ENCODE data around the gene SYNPO.

The SYNPO gene

GRCh38 chr5:150603491-150603890 is 37.0 kb upstream of the SYNPO start:
- H3K4me1 ChIP-seq (ENCODE audit: control insufficient read depth in 1 of 2, insufficient read depth in 1 of 2, low read depth in 1 of 2, low read length in 1 of 2), result no peaks in the 10 kb centered on the region
- H3K9me3 ChIP-seq, result no peaks in the 10 kb centered on the region
- no peak overlapping the region for H3K27ac ChIP-seq
- no peak overlapping the region for H3K4me3 ChIP-seq (ENCODE audit: low read depth in 1 of 2, low read length in 1 of 2)
- H3K36me3 ChIP-seq, result no peaks in the 10 kb centered on the region
- no peak for TF ChIP-seq CTCF (IDR thresholded peaks at IDR 0.05)
- no peaks in the 10 kb centered on the region for H3K27me3 ChIP-seq

GRCh38 chr5:150604010-150604409 is 36.5 kb upstream of the SYNPO start:
- Histone ChIP-seq H3K27ac (no peak overlapping the region), H3K27me3 (no peaks in the 10 kb centered on the region), H3K36me3 (no peaks in the 10 kb centered on the region), H3K4me1 (ENCODE audit: control insufficient read depth in 1 of 2, insufficient read depth in 1 of 2, low read depth in 1 of 2, low read length in 1 of 2) (no peaks in the 10 kb centered on the region), H3K4me3 (ENCODE audit: low read depth in 1 of 2, low read length in 1 of 2) (no peak overlapping the region), H3K9me3 (no peaks in the 10 kb centered on the region)
- TF ChIP-seq CTCF (IDR thresholded peaks at IDR 0.05), result no peak

- H3K27me3 ChIP-seq, result no peaks in the 10 kb centered on the region
- H3K4me1 ChIP-seq (ENCODE audit: control insufficient read depth in 1 of 2, insufficient read depth in 1 of 2, low read depth in 1 of 2, low read length in 1 of 2), result no peaks in the 10 kb centered on the region
- no peaks in the 10 kb centered on the region for H3K9me3 ChIP-seq
- H3K27ac ChIP-seq, result no peak overlapping the region
- no peak for TF ChIP-seq CTCF (IDR thresholded peaks at IDR 0.05)
- H3K4me3 ChIP-seq (ENCODE audit: low read depth in 1 of 2, low read length in 1 of 2), result no peak overlapping the region
- H3K36me3 ChIP-seq, result no peaks in the 10 kb centered on the region
Measured at GRCh38 chr5:150604894-150605440, 35.5 kb upstream of the SYNPO start.

GRCh38 chr5:150605546-150605945 is 34.9 kb upstream of the SYNPO start:
- H3K36me3 ChIP-seq, result no peaks in the 10 kb centered on the region

GRCh38 chr5:150606476-150606875 is 34.0 kb upstream of the SYNPO start:
- Histone ChIP-seq H3K9me3 (no peaks in the 10 kb centered on the region), H3K27me3 (no peaks in the 10 kb centered on the region), H3K36me3 (no peaks in the 10 kb centered on the region), H3K27ac (no peak overlapping the region), H3K4me1 (ENCODE audit: control insufficient read depth in 1 of 2, insufficient read depth in 1 of 2, low read depth in 1 of 2, low read length in 1 of 2) (no peaks in the 10 kb centered on the region), H3K4me3 (ENCODE audit: low read depth in 1 of 2, low read length in 1 of 2) (no peak overlapping the region)
- TF ChIP-seq CTCF (IDR thresholded peaks at IDR 0.05), result no peak

More at GRCh38 chr5:150605546-150605945, 34.9 kb upstream of the SYNPO start:
- Histone ChIP-seq H3K9me3 (no peaks in the 10 kb centered on the region), H3K4me3 (ENCODE audit: low read depth in 1 of 2, low read length in 1 of 2) (no peak overlapping the region), H3K4me1 (ENCODE audit: control insufficient read depth in 1 of 2, insufficient read depth in 1 of 2, low read depth in 1 of 2, low read length in 1 of 2) (no peaks in the 10 kb centered on the region), H3K27ac (no peak overlapping the region), H3K27me3 (no peaks in the 10 kb centered on the region)
- no peak for TF ChIP-seq CTCF (IDR thresholded peaks at IDR 0.05)

GRCh38 chr5:150607105-150607504 is 33.4 kb upstream of the SYNPO start:
- Histone ChIP-seq H3K4me1 (ENCODE audit: control insufficient read depth in 1 of 2, insufficient read depth in 1 of 2, low read depth in 1 of 2, low read length in 1 of 2) (no peaks in the 10 kb centered on the region), H3K27ac (no peak overlapping the region), H3K27me3 (no peaks in the 10 kb centered on the region), H3K9me3 (no peaks in the 10 kb centered on the region), H3K36me3 (no peaks in the 10 kb centered on the region), H3K4me3 (ENCODE audit: low read depth in 1 of 2, low read length in 1 of 2) (no peak overlapping the region)
- no peak for TF ChIP-seq CTCF (IDR thresholded peaks at IDR 0.05)

All from neutrophil (primary cell).